RWPE1 (cell line): ENCODE data around the gene KDM1A.

Experiments
- CTCF ChIA-PET: fragments of 350-600 bp; sonication (Branson Sonifier 250); formaldehyde crosslinking; extraction: SDS; loops from one replicate; lab custom pipeline; 2021; lab: Yijun Ruan, JAX
- POLR2A ChIA-PET: fragments of 400-600 bp; formaldehyde crosslinking; extraction: SDS; loops from one replicate; lab custom pipeline; 2020; ENCODE audit warnings: antibody characterized with exemption; ENCODE audit not compliant: low non-redundant PET; lab: Yijun Ruan, JAX
- DNase-seq: peaks from one replicate; pipeline ENCODE4 v3.0.0; 2012; ENCODE audit warnings: low spot score
- H3K27ac ChIP-seq: fragments of 450-650 bp; 2 replicates; pipeline ENCODE4 v1.5.1; 2017
- TF ChIP-seq, protein P1 (sequence below): fragments of 450-650 bp; conservative IDR thresholded peaks from 2 replicates; pipeline ENCODE4 v1.5.1; 2017; ENCODE audit warnings: low read depth, mild to moderate bottlenecking

KDM1A gene

DNA sequence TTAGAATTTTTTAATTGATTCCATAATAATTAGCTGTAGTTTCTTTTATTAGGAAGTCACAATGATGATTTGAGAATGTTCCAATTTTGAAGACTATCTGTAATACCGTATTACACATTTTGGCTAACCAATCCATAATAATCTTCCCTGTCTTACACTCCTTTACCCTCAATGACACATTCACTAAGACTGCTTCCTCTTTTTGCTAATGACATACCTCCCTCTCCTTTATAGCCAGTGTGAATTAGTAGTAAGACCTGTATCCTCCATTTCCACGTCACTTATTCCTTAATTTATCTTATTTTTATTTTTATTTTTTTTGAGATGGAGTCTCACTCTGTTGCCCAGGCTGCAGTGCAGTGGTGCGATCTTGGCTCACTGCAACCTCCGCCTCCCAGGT is 10.1 kb downstream of the KDM1A start:
- CTCF ChIA-PET, result interaction anchor here (0.6 to 0.8 kb wide), 3 partner anchors 46 to 1528 kb away, joined by 3 read pairs; no protein-coding TSS in a partner anchor

DNA sequence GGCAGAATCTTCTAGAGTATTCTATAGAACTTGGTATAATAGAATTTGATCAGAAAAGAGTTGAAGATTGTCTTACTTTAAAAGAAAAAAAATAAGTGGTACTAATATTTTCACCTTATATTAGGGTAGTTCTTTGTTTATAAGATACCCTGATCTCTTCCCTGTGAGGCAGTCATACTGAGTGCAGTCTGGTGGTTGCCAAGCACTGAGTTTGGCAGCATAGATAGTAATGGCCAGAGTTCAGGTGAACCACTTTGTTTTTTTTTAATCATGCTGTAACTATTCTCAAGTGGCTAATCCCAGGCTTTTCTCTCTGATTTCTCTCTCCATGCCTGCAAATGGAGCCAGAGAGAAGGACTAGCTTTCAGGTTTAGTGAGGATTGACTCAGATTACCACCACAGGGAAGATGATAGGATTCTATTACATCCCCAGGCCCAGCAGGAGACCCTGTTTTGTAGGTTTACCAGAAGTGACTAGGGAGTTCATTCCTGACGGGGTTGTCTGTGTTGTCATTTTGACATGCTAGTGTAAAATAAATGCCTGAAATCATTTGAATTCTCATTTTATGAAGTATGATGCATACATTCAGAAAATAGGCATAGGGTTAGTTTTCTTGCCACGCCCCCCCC is 16.7 kb downstream of the KDM1A start:
- ChIA-PET CTCF (no interaction called here), POLR2A (no interaction called here)
- no peak overlapping the region for H3K27ac ChIP-seq
- no peak for DNase-seq
- TF ChIP-seq, protein P1, sequence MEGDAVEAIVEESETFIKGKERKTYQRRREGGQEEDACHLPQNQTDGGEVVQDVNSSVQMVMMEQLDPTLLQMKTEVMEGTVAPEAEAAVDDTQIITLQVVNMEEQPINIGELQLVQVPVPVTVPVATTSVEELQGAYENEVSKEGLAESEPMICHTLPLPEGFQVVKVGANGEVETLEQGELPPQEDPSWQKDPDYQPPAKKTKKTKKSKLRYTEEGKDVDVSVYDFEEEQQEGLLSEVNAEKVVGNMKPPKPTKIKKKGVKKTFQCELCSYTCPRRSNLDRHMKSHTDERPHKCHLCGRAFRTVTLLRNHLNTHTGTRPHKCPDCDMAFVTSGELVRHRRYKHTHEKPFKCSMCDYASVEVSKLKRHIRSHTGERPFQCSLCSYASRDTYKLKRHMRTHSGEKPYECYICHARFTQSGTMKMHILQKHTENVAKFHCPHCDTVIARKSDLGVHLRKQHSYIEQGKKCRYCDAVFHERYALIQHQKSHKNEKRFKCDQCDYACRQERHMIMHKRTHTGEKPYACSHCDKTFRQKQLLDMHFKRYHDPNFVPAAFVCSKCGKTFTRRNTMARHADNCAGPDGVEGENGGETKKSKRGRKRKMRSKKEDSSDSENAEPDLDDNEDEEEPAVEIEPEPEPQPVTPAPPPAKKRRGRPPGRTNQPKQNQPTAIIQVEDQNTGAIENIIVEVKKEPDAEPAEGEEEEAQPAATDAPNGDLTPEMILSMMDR, result no peak

More for the DNA sequence above, 10.1 kb downstream of the KDM1A start:
- no peak for DNase-seq
- H3K27ac ChIP-seq, result no peak overlapping the region
- POLR2A ChIA-PET, result no interaction called here
- TF ChIP-seq, protein P1, result no peak

- ChIA-PET CTCF (interaction anchor here (0.5 to 0.6 kb wide), 2 partner anchors 130 to 218 kb away, joined by 3 read pairs; no protein-coding TSS in a partner anchor), POLR2A (interaction anchor here (0.6 kb wide), 1 partner anchor 31 kb away, joined by 5 read pairs; no protein-coding TSS in a partner anchor)
- H3K27ac ChIP-seq, result no peak overlapping the region
- TF ChIP-seq, protein P1, result no peak
- no peak for DNase-seq
Measured at GRCh38 chr1:23037081-23037740, 17.9 kb downstream of the KDM1A start.

GRCh38 chr1:23039308-23039826 is 20.1 kb downstream of the KDM1A start:
- DNase-seq, result no peak
- ChIA-PET CTCF (no interaction called here), POLR2A (no interaction called here)
- TF ChIP-seq, protein P1, result no peak
- H3K27ac ChIP-seq, result no peak overlapping the region

- no peak for DNase-seq
Measured at GRCh38 chr1:23040509-23040908, 21.2 kb downstream of the KDM1A start.

DNA sequence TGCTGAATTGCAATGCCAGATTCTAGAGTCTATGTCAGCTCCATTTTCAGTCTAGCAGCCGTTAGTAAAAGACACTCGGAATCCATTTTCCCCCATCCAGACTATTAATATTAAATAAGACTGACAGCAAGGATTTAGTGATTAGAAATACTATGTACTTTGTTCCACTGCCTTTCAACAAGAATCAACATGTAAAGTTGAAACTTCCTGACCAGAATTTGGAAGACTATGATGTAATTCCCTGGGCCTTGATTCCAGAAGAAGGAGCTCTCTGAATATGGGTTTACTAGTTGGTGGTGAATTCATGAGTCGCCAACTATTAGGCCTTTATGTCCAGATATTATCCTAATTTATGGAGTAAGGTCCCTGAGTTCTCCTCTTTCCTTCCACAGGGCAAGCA is 24.8 kb downstream of the KDM1A start:
- DNase-seq, result peak; percentile 34
- TF ChIP-seq, protein P1, result no peak
- CTCF ChIA-PET, result no interaction called here
- H3K27ac ChIP-seq, result no peak overlapping the region; the same call in 1 of the 2 replicates
- POLR2A ChIA-PET, result no interaction called here

More at GRCh38 chr1:23040509-23040908, 21.2 kb downstream of the KDM1A start:
- TF ChIP-seq, protein P1, result no peak
- ChIA-PET CTCF (no interaction called here), POLR2A (no interaction called here)
- no peak overlapping the region for H3K27ac ChIP-seq
